ENCODE results near the gene CEMIP.

DNA sequence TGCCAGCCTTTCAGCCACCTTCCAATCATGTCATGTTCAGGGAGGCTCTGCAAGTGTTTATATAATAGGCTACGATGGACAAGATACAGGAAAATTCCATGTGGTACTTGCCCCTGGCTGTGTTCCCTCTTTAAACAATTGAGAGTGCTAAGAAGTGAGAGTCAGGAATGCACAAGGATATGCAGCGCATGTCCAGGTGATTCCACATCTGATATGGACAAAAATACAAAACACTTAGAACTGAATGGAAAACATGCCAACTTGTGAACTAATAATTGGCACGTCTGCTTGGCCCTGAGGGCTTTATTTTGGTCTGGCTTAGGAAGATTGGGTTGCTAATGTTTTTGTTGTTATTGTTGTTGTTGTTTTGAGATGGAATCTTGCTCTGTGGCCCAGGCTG lies 100.9 kb downstream of the CEMIP start:
- TF ChIP-seq, protein P1, sequence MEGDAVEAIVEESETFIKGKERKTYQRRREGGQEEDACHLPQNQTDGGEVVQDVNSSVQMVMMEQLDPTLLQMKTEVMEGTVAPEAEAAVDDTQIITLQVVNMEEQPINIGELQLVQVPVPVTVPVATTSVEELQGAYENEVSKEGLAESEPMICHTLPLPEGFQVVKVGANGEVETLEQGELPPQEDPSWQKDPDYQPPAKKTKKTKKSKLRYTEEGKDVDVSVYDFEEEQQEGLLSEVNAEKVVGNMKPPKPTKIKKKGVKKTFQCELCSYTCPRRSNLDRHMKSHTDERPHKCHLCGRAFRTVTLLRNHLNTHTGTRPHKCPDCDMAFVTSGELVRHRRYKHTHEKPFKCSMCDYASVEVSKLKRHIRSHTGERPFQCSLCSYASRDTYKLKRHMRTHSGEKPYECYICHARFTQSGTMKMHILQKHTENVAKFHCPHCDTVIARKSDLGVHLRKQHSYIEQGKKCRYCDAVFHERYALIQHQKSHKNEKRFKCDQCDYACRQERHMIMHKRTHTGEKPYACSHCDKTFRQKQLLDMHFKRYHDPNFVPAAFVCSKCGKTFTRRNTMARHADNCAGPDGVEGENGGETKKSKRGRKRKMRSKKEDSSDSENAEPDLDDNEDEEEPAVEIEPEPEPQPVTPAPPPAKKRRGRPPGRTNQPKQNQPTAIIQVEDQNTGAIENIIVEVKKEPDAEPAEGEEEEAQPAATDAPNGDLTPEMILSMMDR (IDR thresholded peaks at IDR 0.05), result no peak
- no peak for TF ChIP-seq EP300 (IDR thresholded peaks at IDR 0.05)
- TF ChIP-seq POLR2AphosphoS5 (IDR thresholded peaks at IDR 0.05), result no peak
- no peak for TF ChIP-seq POLR2A (IDR thresholded peaks at IDR 0.05; ENCODE audit: low read depth)
